ENCODE measurements around the gene FBXO42. TPM values are rescaled to one million over a fixed set of nuclear protein-coding genes. Genes with fewer than 3 reads are reported as not detected.

The FBXO42 gene
- total and polyA plus RNA-seq, 9 of the 15 experiments (the other 6 are each of a cell fraction or from before 2014, with no cell fraction given): 7.2 to 24.8 (median 17.4) TPM

DNA sequence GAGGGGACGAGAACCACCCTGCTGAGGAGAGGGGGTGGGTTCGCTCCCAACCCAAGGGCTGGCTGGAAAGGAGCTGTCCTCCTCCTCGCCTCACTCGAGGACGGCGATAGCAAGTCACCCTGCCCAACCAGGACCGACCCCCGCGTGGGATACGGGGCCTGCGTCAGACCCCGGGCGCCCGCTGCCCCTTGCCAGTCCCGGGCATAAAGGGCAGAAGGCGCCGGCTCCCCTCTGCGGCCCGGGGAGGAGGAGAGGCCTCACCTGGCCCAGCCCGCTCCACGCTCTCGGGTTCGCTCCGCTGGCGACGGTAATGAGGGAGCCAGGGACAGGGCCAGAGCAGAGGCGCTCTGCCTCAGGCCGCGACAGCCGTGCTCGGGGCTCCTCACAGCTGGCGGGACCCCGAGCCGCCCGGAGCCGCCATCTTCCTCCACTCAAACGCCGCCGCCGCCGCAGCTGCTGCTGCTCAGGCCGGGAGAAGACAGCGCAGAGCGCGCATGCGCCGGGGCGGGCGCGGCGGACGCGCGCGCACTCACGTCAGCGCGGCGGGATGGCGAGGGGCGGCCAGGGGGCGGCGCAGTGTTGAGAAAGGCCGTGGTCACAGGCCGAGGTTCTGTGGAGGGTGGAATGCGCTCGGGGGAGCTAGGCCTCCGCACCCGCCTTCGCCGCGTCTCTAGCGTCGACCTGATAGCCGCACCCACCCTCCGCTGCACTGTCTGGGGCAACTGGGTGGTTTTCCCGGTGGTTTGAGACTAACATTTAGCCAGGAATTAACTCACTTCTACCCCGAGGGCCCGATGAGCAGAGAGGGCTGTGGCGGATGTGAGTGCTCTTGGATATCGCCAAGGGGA lies at the start of gene FBXO42 (continued):
- no peak for TF ChIP-seq ETS2 (tag; IDR thresholded peaks at IDR 0.05; ENCODE audit: borderline replicate concordance, poor library complexity, severe bottlenecking)
- TF ChIP-seq TSC22D4 (tag; IDR thresholded peaks at IDR 0.05): no peak
- TF ChIP-seq MCM7 (IDR thresholded peaks at IDR 0.05): no peak
- no peak for TF ChIP-seq FOXJ3 (CRISPR knock-in tag; IDR thresholded peaks at IDR 0.05)
- 0 out of 2 replicates have a peak, but pooled peaks have one; percentile 43 for TF ChIP-seq SMAD3 (CRISPR knock-in tag; conservative IDR thresholded peaks at IDR 0.05)
- no peak for TF ChIP-seq NFIX (CRISPR knock-in tag; IDR thresholded peaks at IDR 0.05; ENCODE audit: low read depth)
- TF ChIP-seq, protein P1, sequence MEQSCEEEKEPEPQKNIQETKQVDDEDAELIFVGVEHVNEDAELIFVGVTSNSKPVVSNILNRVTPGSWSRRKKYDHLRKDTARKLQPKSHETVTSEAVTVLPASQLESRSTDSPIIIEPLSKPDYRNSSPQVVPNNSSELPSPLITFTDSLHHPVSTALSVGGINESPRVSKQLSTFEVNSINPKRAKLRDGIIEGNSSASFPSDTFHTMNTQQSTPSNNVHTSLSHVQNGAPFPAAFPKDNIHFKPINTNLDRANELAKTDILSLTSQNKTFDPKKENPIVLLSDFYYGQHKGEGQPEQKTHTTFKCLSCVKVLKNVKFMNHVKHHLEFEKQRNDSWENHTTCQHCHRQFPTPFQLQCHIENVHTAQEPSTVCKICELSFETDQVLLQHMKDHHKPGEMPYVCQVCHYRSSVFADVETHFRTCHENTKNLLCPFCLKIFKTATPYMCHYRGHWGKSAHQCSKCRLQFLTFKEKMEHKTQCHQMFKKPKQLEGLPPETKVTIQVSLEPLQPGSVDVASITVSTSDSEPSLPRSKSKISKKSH (CRISPR knock-in tag; IDR thresholded peaks at IDR 0.05): no peak
- TF ChIP-seq JUNB (CRISPR knock-in tag; conservative IDR thresholded peaks at IDR 0.05): no peak
- TF ChIP-seq ARID1B (IDR thresholded peaks at IDR 0.05): peak; percentile 58; the same call in 1 of the 2 replicates
- peak; percentile 94 for TF ChIP-seq TAF1 (IDR thresholded peaks at IDR 0.05; ENCODE audit: control insufficient read depth, extremely low read depth, insufficient read depth, low read length, severe bottlenecking)
- peak; percentile 98 for TF ChIP-seq PHF8 (IDR thresholded peaks at IDR 0.05; ENCODE audit: borderline replicate concordance, low read length)
- peak; percentile 62; the same call in 1 of the 2 replicates for TF ChIP-seq ZKSCAN1 (IDR thresholded peaks at IDR 0.05; ENCODE audit: low read depth, low read length)
- no peak for TF ChIP-seq TRIM24 (IDR thresholded peaks at IDR 0.05)
- TF ChIP-seq, protein P2, sequence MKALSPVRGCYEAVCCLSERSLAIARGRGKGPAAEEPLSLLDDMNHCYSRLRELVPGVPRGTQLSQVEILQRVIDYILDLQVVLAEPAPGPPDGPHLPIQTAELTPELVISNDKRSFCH (CRISPR knock-in tag; IDR thresholded peaks at IDR 0.05): no peak
- TF ChIP-seq, protein P2 (tag; IDR thresholded peaks at IDR 0.05): peak; percentile 85; the same call in 1 of the 2 replicates
- TF ChIP-seq MEF2A (IDR thresholded peaks at IDR 0.05; ENCODE audit: control insufficient read depth, low read depth, low read length): no peak
- TF ChIP-seq CBFB (CRISPR knock-in tag; IDR thresholded peaks at IDR 0.05): peak; percentile 88; the same call in 1 of the 2 replicates
- 0 out of 2 replicates have a peak, but pooled peaks have one; percentile 23 for TF ChIP-seq C11orf30 (IDR thresholded peaks at IDR 0.05; ENCODE audit: low read depth)
- TF ChIP-seq ZBTB7A (IDR thresholded peaks at IDR 0.05; ENCODE audit: borderline replicate concordance, control insufficient read depth, low read depth, low read length): peak; percentile 98
- TF ChIP-seq MEF2D (tag; conservative IDR thresholded peaks at IDR 0.05; ENCODE audit: low read depth): no peak; the same call in 1 of the 2 replicates
- TF ChIP-seq, protein P3, sequence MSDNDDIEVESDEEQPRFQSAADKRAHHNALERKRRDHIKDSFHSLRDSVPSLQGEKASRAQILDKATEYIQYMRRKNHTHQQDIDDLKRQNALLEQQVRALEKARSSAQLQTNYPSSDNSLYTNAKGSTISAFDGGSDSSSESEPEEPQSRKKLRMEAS (CRISPR knock-in tag; IDR thresholded peaks at IDR 0.05): peak; percentile 59
- TF ChIP-seq, protein P4, sequence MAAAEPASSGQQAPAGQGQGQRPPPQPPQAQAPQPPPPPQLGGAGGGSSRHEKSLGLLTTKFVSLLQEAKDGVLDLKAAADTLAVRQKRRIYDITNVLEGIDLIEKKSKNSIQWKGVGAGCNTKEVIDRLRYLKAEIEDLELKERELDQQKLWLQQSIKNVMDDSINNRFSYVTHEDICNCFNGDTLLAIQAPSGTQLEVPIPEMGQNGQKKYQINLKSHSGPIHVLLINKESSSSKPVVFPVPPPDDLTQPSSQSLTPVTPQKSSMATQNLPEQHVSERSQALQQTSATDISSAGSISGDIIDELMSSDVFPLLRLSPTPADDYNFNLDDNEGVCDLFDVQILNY (CRISPR knock-in tag; IDR thresholded peaks at IDR 0.05): no peak; the same call in 1 of the 2 replicates
- peak; percentile 84; the same call in 1 of the 2 replicates for TF ChIP-seq PHB (CRISPR knock-in tag; IDR thresholded peaks at IDR 0.05)
- peak; percentile 90 for TF ChIP-seq SMAD4 (CRISPR knock-in tag; conservative IDR thresholded peaks at IDR 0.05)
- TF ChIP-seq SIRT6 (IDR thresholded peaks at IDR 0.05; ENCODE audit: low read depth, low read length): peak; percentile 9

Data from K562 (cell line).